Measurements from ENCODE around the gene BACE1-AS. TPM values are rescaled to one million over a fixed set of nuclear protein-coding genes. Genes with fewer than 3 reads are reported as not detected.
A peak's percentile ranks its signal among the peaks of the same experiment; 100 is the strongest.

Gene BACE1-AS
- total RNA-seq, 1 experiment from 2014 or later: 13.7 TPM

- no peak for TF ChIP-seq CTCF (conservative IDR thresholded peaks at IDR 0.05; ENCODE audit: low read depth, low read length)
- no peak for TF ChIP-seq EZH2 (IDR thresholded peaks at IDR 0.05; ENCODE audit: borderline replicate concordance, low read depth, low read length, poor library complexity, severe bottlenecking)
- no peaks in the 10 kb centered on the region for H3K27me3 ChIP-seq (replicated peaks; ENCODE audit: insufficient read depth, low read depth, low read length, poor library complexity)
- ChIA-PET CTCF (no interaction called here), POLR2A (ENCODE audit: low non-redundant PET) (no interaction called here)
- no peak for DNase-seq (ENCODE audit: low spot score)
- peaks cover 34% of the 10 kb centered on the region for H3K36me3 ChIP-seq (ENCODE audit: insufficient read depth, low read length, poor library complexity, severe bottlenecking)
- BruUV-seq (replicated peaks): TSS peak; percentile 17
- H3K9me3 ChIP-seq (ENCODE audit: low read depth, low read length, poor library complexity, severe bottlenecking): no peaks in the 10 kb centered on the region
- no peaks in the 10 kb centered on the region for H3K4me1 ChIP-seq (ENCODE audit: insufficient read depth, low read length, poor library complexity, severe bottlenecking)
- intact Hi-C loops (cut with micrococcal nuclease; ENCODE audit: unreplicated experiment): no loop called here
- no peak overlapping the region for H3K27ac ChIP-seq (ENCODE audit: low read depth, low read length, poor library complexity, severe bottlenecking)
- H3K4me3 ChIP-seq (ENCODE audit: low read depth, low read length, poor library complexity, severe bottlenecking): no peak overlapping the region
These were observed 9.3 kb upstream of the BACE1-AS start for GRCh38 chr11:117281869-117282268.

GRCh38 chr11:117282956-117283355 lies 8.2 kb upstream of the BACE1-AS start:
- no TSS peak for BruUV-seq (replicated peaks)
- Histone ChIP-seq H3K4me3 (ENCODE audit: low read depth, low read length, poor library complexity, severe bottlenecking) (no peak overlapping the region), H3K36me3 (ENCODE audit: insufficient read depth, low read length, poor library complexity, severe bottlenecking) (peaks cover 34% of the 10 kb centered on the region), H3K9me3 (ENCODE audit: low read depth, low read length, poor library complexity, severe bottlenecking) (no peaks in the 10 kb centered on the region), H3K4me1 (ENCODE audit: insufficient read depth, low read length, poor library complexity, severe bottlenecking) (no peaks in the 10 kb centered on the region), H3K27me3 (replicated peaks; ENCODE audit: insufficient read depth, low read depth, low read length, poor library complexity) (no peaks in the 10 kb centered on the region), H3K27ac (ENCODE audit: low read depth, low read length, poor library complexity, severe bottlenecking) (no peak overlapping the region)
- no peak for DNase-seq (ENCODE audit: low spot score)
- TF ChIP-seq CTCF (conservative IDR thresholded peaks at IDR 0.05; ENCODE audit: low read depth, low read length) (no peak), EZH2 (IDR thresholded peaks at IDR 0.05; ENCODE audit: borderline replicate concordance, low read depth, low read length, poor library complexity, severe bottlenecking) (no peak)
- intact Hi-C loops (cut with micrococcal nuclease; ENCODE audit: unreplicated experiment): no loop called here
- ChIA-PET POLR2A (ENCODE audit: low non-redundant PET) (interaction anchor here (0.7 kb wide), 1 partner anchor 53 kb away, joined by 4 read pairs; no protein-coding TSS in a partner anchor), CTCF (no interaction called here)

- ChIA-PET POLR2A (ENCODE audit: low non-redundant PET) (no interaction called here), CTCF (no interaction called here)
- TF ChIP-seq EZH2 (IDR thresholded peaks at IDR 0.05; ENCODE audit: borderline replicate concordance, low read depth, low read length, poor library complexity, severe bottlenecking): no peak
- TF ChIP-seq CTCF (conservative IDR thresholded peaks at IDR 0.05; ENCODE audit: low read depth, low read length): no peak
- no peak overlapping the region for H3K4me3 ChIP-seq (ENCODE audit: low read depth, low read length, poor library complexity, severe bottlenecking)
- no peaks in the 10 kb centered on the region for H3K4me1 ChIP-seq (ENCODE audit: insufficient read depth, low read length, poor library complexity, severe bottlenecking)
- no TSS peak for BruUV-seq (replicated peaks)
- no peaks in the 10 kb centered on the region for H3K9me3 ChIP-seq (ENCODE audit: low read depth, low read length, poor library complexity, severe bottlenecking)
- peaks cover 37% of the 10 kb centered on the region for H3K36me3 ChIP-seq (ENCODE audit: insufficient read depth, low read length, poor library complexity, severe bottlenecking)
- no peaks in the 10 kb centered on the region for H3K27me3 ChIP-seq (replicated peaks; ENCODE audit: insufficient read depth, low read depth, low read length, poor library complexity)
- intact Hi-C loops (cut with micrococcal nuclease; ENCODE audit: unreplicated experiment): no loop called here
- no peak overlapping the region for H3K27ac ChIP-seq (ENCODE audit: low read depth, low read length, poor library complexity, severe bottlenecking)
- no peak for DNase-seq (ENCODE audit: low spot score)
These were observed 7.1 kb upstream of the BACE1-AS start for GRCh38 chr11:117284053-117284452.

Data from A673 (cell line).